Bone marrow (tissue), 2 donors: ENCODE measurements around the gene NINL.
A peak's percentile ranks its signal among the peaks of the same experiment; 100 is the strongest.

Experiments
- DNase-seq, 2 donors: peaks; one replicate each; lab custom pipeline; 2025; lab: John Stamatoyannopoulos, UW

The NINL gene

DNA sequence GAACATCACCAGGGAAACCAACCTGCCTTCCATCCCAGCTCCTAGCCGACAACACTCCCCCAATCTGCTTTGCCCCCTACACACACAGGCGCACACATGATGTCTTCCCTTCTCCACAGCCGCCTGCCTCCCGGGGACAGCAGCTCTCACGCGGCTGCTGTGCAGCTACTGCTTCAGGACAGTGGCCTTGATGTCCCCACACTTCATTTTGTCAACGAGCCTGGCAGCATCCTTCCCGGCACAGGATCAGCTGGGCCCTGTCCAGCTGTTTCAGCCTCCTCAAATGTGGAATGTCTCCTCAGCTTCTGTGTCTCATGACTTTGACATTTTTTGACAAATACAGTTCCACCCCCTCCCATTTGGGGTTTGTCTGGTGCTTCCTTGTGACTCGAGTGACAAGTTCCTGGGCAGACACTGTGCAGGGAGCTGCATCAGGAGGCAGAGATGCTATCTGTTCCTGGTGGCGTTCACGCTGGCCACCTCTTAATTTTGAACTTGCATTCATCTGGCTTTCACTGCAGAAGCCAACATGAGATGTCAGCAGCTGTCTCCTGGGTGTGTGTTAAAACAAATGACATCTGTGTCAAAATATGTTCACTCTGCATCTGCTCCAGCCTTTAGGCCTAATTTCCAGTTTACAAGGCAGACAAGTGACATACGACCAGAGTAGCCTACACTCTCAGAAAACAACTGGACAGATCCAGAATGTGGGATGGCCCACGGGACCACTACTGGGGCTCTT, 120.7 kb downstream of the NINL start:
- no peak for DNase-seq

DNA sequence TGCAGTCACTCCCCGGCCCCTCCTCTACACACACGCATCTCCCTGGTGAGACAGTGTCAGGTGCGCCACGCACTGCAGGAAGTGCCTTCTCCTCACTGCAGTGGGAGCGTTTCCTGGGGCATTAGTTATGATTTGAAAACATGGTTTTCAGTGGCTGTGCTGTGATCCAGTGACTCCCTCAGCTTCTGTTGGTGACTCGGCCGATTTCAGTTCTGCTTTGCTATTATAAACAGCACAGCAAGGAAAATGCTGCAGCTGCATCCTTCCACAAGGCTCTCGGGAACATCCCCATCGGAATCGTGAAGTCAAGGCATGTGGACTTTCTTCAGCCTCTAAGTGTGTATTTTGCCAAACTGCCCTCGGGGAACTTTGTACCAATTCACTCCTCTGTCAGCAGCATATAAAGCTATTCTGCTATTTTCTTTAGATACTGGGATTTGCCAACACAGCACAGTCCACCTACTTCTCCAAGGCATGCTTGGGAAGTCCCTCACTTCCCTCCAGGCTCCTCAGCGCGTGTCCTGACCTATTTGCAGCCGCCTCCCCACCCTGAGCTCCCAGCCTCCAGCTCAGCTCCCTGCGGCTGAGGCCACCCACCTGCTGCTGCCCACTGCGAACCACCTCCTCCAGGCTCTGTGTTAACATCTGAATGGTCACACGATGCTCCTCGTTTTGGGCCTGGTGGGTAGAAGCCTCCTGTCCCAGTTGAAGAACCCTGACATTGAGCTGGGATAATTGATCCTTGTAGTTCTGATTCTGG, 123.4 kb downstream of the NINL start:
- DNase-seq: no peak

DNA sequence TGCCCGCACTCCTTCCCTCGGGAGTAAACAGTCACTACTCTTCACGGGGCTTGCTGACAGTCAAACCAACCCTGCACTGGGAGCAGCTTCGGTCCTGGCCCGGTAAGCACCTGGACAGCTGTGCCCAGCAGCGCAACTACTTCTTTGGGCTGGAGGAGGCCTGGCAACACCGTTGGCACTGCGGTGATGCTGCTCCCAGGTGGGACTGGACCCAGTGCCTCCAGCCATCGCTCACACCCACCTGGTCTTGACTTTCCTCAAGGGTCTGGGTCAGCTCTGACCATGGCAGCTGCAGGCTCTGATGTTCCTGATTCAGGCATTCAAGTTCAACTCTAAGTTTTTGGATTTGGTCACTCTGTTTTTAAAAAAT, 124.1 kb downstream of the NINL start:
- DNase-seq: no peak

DNA sequence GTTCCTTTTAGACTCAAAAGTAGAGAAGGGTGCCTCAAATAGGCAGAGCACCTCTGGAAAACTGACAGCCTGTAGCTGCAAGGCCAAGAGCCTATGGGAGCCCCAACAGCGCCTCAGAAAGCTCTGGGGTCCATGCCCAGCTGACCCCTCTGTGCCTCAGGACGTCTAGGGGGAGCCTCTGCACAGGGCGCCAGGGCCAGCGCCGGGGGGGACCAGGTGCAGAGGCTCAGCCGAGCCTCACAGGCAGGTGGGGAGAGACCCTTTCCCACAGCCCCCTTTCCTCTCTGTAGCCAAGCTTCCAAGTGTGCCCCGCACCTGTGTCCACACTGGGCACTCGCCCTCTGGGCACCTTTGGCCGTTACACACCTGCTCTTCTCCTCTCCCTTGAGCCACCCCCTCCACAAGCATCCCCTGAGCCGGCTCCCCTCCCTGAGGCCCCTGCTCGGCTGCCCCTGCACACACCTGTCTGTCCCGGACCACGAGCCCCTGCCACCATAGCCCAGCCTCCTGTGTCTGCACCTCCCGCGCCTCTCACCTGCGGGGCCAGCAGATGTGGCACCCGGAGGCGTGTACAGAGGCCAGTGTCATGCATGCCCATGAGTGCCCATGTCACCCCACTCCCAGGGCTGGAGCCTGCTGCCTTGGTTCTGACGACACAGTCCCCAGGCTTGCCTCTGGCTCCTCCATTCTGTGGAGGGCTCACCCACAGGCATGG, 124.6 kb downstream of the NINL start:
- no peak for DNase-seq

DNA sequence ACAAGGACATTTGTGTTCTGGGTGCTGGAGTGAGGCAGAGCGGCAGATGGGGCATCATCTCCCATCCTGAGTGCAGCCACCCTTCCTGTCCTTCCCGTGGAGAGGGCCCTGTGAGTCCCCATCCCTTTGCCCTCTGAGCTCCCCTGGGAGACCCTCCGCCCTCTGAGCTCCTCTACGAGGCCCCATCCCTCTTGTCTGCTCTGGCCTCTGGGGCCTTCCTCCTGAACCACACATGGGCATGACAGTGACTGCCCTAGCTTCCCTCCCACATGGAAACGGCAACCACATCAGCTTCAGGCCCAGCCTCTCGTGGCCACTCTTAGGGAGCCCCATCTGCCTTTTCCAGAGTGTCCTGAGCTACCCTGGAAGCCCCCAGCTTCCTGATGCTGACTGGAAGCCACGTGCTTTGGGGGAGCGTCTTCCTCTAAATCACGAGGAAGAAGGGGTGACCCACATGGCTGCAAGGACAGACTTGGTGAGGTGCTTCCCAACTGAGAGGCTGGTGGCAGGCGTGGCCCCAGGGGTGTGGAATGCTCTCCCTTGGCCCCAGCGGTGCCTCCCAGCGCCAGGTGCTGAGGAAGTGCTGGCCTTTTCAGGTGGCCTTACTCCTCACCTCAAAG, 125.3 kb downstream of the NINL start:
- no peak for DNase-seq

DNA sequence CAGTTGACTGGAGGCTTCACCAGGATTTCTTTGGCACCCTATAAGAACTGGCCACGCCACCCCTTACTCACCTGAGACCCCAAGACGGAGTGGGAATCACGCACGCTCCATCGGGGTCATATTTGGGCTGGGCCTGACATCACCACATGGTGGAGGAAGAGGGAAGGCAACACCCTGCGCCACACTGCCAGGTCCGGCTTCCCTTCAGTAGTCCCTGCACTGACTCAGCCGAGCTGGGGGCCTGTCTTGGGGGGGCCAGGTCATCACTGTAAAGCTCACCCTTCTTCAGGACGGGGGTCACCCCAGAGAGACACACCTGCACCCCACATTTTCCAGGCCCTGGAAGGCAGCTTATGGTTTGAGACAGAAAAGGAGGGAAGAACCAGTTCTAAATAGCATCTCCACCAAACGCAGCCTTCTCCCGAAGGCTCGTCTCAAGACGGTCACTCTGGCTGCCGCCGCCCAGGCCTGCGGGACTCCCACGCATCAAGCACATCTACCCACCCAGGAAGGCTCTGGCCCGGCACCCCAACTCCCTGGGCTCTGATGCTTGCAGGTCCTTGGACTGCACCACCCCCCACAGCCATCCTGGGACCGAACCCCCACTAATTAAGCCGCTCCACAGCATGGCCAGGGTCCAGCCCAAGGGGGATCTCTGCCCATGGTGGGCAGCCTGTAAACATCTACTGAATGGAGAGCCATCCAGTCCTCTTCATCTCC, 126.1 kb downstream of the NINL start:
- DNase-seq: no peak

DNA sequence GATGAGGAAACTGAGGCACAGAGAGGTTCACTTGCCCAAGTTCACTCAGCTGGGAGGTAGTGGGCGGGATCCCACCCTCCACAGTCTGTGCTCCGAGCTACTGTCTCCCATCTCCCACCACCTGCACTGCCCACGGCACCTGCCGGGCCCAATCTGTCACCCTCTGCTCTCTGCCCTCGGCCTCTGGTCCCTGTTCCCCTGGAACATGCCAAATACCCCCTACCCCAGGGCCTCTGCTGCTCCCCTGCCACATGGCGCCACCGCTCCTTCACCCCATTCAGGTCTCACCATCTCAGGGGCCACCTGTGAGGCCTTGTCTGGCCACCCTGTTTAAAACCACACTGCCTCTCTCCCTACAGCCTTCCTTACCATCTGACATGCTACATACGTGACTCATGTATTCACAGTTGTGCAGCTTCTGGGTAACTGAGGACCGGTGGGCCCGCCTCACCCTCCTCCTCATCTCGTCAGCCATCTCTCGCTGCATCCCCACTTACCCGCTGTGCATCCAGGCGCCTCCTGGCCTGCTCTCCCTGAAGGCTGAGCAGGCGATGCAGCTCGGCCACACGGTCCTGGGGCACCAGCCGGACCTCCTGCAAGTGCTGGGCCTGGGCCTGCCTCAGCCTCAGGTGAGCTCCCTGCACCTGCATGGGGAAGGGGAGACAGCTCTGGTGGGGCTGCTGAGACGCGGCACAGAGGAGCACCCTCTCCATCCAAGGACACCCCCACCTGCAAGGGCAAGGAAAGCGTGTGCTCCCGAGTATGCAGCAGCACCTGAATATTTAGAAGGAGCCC, 127.2 kb downstream of the NINL start:
- DNase-seq: no peak

DNA sequence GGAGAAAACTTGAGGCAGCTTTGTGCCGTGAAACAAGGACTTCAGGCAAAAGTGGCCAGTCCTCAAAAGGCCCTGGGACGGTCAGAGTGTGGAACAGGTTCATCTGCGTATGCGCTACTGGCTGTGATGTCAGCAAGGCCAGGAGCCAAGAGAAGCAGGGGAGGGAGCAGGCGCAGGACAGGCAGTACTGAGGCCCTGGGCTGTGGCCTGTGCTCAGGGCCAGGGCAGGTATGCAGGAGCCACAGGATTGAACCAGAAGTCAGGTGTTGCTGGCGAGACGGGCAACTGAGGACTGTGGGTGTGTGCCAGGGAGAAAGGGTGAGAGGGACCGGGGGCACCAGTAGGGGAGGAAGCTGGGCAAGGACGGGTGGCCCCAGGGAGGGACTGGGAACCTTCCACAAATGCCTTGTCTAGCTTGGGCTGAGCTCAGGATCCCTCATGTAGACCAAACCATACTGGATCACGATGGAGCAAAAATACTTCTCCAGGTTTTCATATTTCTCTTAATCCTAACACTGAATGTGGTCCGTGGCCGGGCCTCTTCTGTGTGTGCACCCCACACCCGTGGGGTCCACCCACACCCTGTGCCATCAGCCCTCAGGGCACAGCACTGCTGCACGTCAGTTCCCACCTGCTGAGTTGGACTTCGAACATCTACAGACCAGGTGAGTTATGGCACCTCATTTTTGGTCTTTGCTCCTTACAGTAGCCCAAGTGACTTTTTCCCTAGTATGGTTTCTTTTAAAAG, 131.0 kb downstream of the NINL start:
- DNase-seq: no peak

DNA sequence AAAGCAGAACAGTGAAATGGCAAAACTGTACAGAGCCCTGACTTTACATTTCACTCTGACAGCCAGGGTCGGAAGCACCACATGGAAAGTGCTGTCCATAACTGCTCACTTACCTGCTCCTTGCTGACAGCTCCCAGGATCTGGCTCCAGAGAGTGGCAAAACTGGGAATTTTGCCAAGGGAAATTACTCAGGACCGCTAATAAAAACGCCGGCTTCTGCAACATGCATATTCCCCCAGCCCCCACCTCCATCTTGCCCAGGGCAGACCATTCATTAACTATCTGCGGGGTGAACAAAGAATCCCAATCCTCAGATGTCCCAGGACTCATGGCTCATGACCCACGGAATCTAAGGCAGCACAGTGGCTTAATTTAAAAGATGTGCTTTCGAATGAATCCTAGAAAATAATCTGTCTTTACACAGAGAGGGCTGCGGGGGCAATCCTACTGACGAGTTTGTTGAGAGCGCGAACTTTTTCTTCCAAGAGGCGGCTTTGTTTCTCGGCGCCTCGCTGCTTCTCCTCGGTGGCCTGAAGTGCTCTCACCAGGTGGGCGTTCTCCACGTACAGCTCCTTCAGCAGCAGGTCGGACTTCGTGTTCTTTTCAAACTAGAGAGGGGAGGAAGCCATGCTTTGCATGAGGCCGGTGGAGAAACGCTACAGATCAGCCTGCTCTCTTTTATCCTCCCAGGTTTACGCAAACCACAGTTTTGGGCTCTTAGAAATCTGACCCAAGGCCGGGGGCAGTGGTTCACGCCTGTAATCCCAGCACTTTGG, 132.1 kb downstream of the NINL start:
- DNase-seq: no peak

DNA sequence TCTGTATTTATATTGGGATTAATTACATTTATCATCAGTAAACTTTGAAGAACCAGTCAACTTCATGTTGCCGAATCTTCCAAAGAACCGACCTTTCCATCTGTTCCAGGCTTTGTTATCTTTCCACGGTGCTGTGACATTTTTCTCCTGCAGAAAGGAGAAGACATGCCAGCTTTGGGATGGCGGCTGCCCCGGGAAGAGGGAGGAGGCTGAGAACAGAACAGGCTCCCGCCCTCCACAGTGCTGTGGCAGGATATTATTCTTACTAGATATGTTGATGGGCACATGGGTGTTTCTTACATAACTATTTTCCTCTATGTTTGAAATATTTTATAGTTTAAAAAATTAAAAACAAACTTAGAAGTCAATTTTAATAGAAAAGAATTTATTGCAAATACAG, 133.0 kb downstream of the NINL start:
- no peak for DNase-seq

DNA sequence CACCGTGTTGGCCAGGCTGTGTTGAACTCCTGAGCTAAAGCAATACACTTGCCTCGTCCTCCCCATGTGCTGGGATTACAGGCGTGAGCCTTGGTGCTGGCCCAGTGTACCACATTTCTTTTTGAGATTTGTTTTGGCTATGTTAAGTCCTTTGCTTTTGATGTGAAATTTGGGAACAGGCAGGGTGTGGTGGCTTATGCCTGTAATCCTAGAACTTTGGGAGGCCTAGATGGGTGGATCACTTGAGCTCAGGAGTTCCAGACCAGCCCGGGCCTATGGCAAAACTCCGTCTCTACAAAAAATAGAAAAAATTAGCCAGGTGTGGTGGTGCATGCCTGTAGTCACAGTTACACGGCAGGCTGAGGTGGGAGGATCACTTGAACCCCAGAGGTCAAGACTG, 137.7 kb downstream of the NINL start:
- DNase-seq: no peak

DNA sequence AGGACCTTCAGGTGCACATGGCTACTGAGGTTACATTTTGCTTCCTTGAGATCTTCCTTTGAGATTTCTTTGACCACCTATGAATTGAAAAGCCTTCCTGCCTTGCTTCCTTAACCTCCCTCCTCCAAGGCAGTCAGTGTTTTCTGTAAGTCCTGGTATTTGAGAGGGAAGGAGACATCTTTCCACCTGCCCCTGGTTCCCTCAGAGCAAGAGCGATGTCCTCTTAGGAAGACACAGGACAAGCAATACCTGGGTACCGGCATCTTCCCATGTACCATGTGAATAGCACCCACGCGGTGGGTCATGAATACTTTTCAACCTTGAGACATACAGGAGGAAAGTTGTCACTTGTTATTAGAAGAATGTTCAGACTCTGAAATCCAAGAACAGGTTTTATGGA, 140.8 kb downstream of the NINL start:
- no peak for DNase-seq

DNA sequence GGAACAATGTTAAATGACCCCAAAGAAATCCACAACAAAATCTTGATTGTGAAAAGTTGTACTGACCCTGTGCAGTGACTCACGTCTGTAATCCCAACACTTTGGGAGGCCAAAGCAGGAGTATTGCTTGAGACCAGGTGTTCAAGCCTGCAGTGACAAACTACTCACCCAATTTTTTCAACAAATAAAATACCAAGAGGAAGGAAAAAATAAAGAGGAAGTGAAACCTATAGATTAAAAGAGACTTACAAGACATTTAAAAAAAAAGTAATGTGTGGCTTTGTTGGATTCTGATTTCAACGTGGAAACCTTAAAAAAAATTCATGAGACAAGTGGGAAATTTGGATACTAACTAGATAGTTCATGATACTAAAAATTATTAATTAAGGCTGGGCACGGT, 146.0 kb downstream of the NINL start:
- DNase-seq: peak in 1 of 2 donors; percentile 1

DNA sequence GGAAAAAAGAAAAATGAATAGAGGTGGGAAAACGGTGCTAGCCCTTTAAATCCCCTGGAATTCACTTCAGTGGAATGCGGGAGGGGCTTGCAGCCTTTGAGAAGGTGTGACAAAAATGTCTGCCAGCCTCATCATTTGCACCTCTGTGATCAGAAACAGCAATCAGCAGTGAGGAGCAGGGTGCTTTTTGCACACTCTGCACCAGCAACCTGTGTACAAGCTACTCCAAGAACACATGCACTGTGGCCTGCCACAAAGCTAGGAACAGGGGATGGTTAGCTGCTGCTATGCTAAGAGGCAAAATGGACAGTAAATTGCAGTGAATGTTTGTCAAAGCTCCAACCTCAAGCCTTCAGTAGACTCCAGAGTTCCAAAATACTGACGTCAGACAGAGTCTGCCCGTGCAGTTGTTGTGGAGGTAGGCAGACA, 148.2 kb downstream of the NINL start:
- DNase-seq: no peak

DNA sequence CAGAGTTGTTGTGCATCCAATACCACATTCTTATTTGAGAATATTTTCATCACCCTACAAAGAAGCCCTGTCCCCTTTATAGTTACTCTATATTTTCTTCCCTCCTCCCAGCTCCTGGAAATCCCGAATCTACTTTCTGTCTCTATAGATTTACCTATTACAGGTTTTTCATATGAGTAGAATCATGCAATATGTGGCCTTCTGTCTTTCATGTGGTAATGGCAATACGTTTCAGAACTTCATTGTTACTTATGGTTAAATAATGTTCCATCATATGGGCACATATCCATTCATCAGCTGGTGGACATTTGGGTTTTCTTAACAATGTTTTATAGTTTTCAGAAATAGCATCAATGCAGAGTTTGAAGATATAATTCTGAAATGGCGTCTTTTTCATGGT, 160.8 kb downstream of the NINL start:
- no peak for DNase-seq

DNA sequence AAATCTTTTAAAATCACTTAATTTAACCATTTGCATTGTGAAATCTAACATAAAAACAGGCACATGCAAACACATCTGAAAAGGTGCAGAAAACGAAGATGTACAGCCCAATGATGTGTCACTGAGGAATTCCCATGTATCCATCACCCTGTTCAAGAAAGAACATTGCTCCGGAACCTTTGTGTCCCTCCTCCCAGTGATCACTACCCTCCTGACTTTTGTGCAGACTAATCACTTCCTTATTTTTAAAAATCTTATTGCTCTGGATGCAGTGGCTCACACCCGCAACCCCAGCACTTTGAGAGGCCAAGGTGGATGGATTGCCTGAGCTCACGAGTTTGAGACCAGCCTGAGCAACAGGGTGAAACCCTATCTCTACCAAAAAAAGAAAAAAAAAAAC, 163.3 kb downstream of the NINL start:
- DNase-seq: no peak

DNA sequence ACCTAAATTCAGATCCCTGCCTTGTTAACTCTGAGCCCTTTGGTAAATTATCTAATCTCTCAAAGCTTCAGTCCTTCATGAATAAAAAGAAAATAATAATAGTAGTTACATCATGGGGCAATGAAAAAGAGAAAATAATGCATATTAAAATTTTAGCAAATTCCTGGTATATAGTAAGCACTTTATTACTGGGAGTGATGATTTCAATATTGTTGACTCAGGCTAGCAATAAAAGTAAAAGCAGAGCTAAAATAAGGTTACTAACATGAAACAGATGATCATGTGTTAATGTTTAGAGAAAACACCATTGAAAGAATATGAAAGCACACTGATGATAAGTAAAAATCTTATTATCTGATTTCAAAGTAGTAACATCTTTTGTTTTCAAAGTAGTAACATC, 164.2 kb downstream of the NINL start:
- no peak for DNase-seq

DNA sequence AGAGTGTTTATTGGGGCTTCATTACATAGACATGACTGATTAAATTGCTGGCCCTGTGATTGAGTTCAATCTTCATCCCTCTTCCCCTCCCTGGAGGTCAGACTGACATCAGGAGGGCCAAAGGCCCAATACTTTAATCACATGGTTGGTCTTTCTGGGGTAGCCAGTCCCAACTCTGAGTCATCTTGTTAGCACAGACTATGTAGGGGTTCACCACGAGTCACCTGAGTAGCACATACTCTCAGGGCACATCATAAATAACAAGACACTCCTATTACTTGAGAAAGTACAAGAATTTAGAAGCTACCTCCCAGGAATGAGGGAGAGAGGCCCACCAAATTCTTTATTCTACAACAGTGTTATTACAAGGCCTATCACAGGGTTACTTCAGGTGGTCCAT, 166.6 kb downstream of the NINL start:
- no peak for DNase-seq

DNA sequence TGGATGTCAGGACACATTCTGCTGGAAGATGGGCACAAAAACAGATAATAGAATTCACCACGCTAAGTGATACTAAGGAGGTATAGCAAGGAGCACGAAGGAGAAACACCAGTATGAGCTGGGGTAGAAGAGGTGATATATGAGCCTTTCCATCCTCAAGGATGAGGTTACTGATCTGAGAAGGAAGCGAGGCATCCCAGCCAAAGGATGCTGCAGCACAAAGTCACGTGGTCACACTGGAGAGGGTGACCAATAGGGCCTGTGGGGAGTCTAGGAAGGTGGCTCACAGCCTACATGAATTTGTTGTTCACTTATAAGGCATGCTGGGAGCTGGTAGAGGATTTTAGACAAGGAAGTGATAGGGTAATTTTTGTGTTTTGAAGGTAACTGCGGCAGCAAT, 176.4 kb downstream of the NINL start:
- DNase-seq: no peak

DNA sequence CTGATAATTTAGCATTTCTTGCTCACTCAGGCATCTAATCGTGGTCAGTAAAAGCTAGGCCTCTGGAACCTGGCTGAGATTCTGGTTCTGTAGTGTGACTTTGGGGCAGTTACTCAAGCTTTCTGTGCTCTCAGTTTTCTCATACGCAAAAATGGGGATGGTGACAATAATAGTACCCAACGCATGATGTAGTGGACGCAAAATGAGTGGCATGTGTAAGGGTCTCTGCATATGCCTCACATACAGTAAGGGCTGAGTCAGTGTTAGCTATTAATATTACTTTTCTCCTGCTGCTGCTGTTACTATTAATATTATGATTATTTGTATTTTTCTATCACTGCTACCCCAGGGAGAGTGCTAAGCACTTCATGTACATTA, 177.2 kb downstream of the NINL start:
- DNase-seq: no peak
